HepG2 (cell line): ENCODE results near the gene NEURL2. TPM values are rescaled to one million over a fixed set of nuclear protein-coding genes. Genes with fewer than 3 reads are reported as not detected.
A peak's percentile ranks its signal among the peaks of the same experiment; 100 is the strongest.

Experiments used
- BRCA1 ChIP-seq: sonication (generic); formaldehyde crosslinking; IDR thresholded peaks from 2 replicates; pipeline ENCODE4 v1.4.0; 2020; ENCODE audit warnings: missing genetic modification reagents
- CBX1 ChIP-seq: IDR thresholded peaks from one replicate; pipeline ENCODE4 v1.6.1; 2016; ENCODE audit warnings: antibody characterized with exemption, low read depth
- CEBPZ ChIP-seq: IDR thresholded peaks from 2 replicates; pipeline ENCODE4 v1.6.1; 2012; ENCODE audit warnings: low read length, improper control_type of control experiment
- CSRNP1 ChIP-seq: sonication (generic); formaldehyde crosslinking; IDR thresholded peaks from 2 replicates; pipeline ENCODE4 v1.8.1; 2023; ENCODE audit warnings: mild to moderate bottlenecking, missing genetic modification reagents
- ESRRA ChIP-seq: sonication (generic); formaldehyde crosslinking; IDR thresholded peaks from 2 replicates; pipeline ENCODE4 v1.5.1; 2020; ENCODE audit warnings: mild to moderate bottlenecking, low read depth, missing genetic modification reagents
- FLYWCH1 ChIP-seq: sonication (generic); formaldehyde crosslinking; IDR thresholded peaks from 2 replicates; pipeline ENCODE4 v1.8.1; 2023; ENCODE audit warnings: mild to moderate bottlenecking, missing genetic modification reagents
- GTF2F1 ChIP-seq: fragments of 150-350 bp; IDR thresholded peaks from 2 replicates; pipeline ENCODE4 v1.6.1; 2014; ENCODE audit warnings: low read length
- HOXA3 ChIP-seq: sonication (generic); formaldehyde crosslinking; IDR thresholded peaks from 2 replicates; pipeline ENCODE4 v1.5.0; 2020; ENCODE audit warnings: missing genetic modification reagents
- KDM4B ChIP-seq: sonication (generic); formaldehyde crosslinking; IDR thresholded peaks from 2 replicates; pipeline ENCODE4 v1.4.0; 2020; ENCODE audit warnings: missing genetic modification reagents
- NR2F2 ChIP-seq: IDR thresholded peaks from 2 replicates; pipeline ENCODE4 v1.6.1; 2012; ENCODE audit warnings: low read depth, inconsistent platforms, borderline replicate concordance
- RCOR2 ChIP-seq: IDR thresholded peaks from 2 replicates; pipeline ENCODE4 v1.6.1; 2016; ENCODE audit warnings: missing biosample characterization, missing genetic modification reagents
- SMC3 ChIP-seq: IDR thresholded peaks from 2 replicates; pipeline ENCODE4 v1.6.1; 2011; ENCODE audit warnings: low read length, improper control_type of control experiment
- TCF7 ChIP-seq: sonication (generic); IDR thresholded peaks from 2 replicates; pipeline ENCODE4 v1.6.1; 2016; ENCODE audit warnings: antibody characterized with exemption, low read depth
- TRAFD1 ChIP-seq: sonication (generic); formaldehyde crosslinking; IDR thresholded peaks from 2 replicates; pipeline ENCODE4 v1.5.1; 2020; ENCODE audit warnings: missing genetic modification reagents, mild to moderate bottlenecking, borderline replicate concordance
- ZMAT3 ChIP-seq: sonication (generic); formaldehyde crosslinking; conservative IDR thresholded peaks from 2 replicates; pipeline ENCODE4 v1.7.0; 2021; ENCODE audit warnings: missing genetic modification reagents
- ZNF121 ChIP-seq: sonication (generic); formaldehyde crosslinking; IDR thresholded peaks from 2 replicates; pipeline ENCODE4 v1.5.0; 2020; ENCODE audit warnings: mild to moderate bottlenecking, missing genetic modification reagents
- ZNF124 ChIP-seq: sonication (generic); formaldehyde crosslinking; IDR thresholded peaks from 2 replicates; pipeline ENCODE4 v1.4.0; 2020; ENCODE audit warnings: missing genetic modification reagents
- ZNF17 ChIP-seq: sonication (generic); formaldehyde crosslinking; IDR thresholded peaks from 2 replicates; pipeline ENCODE4 v1.5.0; 2020; ENCODE audit warnings: mild to moderate bottlenecking, missing genetic modification reagents
- ZNF225 ChIP-seq: sonication (generic); formaldehyde crosslinking; IDR thresholded peaks from 2 replicates; pipeline ENCODE4 v1.4.0; 2020; ENCODE audit warnings: mild to moderate bottlenecking, missing genetic modification reagents
- ZNF30 ChIP-seq: sonication (generic); formaldehyde crosslinking; IDR thresholded peaks from 2 replicates; pipeline ENCODE4 v1.5.0; 2020; ENCODE audit warnings: mild to moderate bottlenecking, missing genetic modification reagents
- ZNF317 ChIP-seq: sonication (generic); formaldehyde crosslinking; IDR thresholded peaks from 2 replicates; pipeline ENCODE4 v1.5.0; 2020; ENCODE audit warnings: mild to moderate bottlenecking, missing genetic modification reagents
- ZNF598 ChIP-seq: sonication (generic); formaldehyde crosslinking; IDR thresholded peaks from 2 replicates; pipeline ENCODE4 v1.5.1; 2020; ENCODE audit warnings: mild to moderate bottlenecking, missing genetic modification reagents, borderline replicate concordance
- ZNF607 ChIP-seq: sonication (generic); formaldehyde crosslinking; IDR thresholded peaks from 2 replicates; pipeline ENCODE4 v1.5.1; 2020; ENCODE audit warnings: missing genetic modification reagents, mild to moderate bottlenecking, borderline replicate concordance
- ZNF703 ChIP-seq: sonication (generic); formaldehyde crosslinking; IDR thresholded peaks from 2 replicates; pipeline ENCODE4 v1.5.1; 2020; ENCODE audit warnings: missing genetic modification reagents, mild to moderate bottlenecking, moderate library complexity, borderline replicate concordance
- ZNF816 ChIP-seq: sonication (generic); formaldehyde crosslinking; IDR thresholded peaks from 2 replicates; pipeline ENCODE4 v1.8.0; 2022; ENCODE audit warnings: missing genetic modification reagents, mild to moderate bottlenecking, borderline replicate concordance
- polyA plus RNA-seq, 8 experiments: library from polyadenylated mRNA; depleted of rRNA in 3 of 8; stranded (reverse) in 7 of 8; unstranded in 1 of 8; fragments of >200 nt; fragmentation: Illumina TruSeq in 4 of 8; extraction: Trizol in 4 of 8; gene quantifications; 2 replicates each; pipeline versions ENCODE4 v1.2.1 to v1.2.3, GENCODE V29; 2011 to 2016; ENCODE audit warnings: low read depth in 4 of 8, missing spikeins in 1 of 8, mixed read lengths in 1 of 8; ENCODE audit not compliant: insufficient read depth in 1 of 8
- total RNA-seq, 5 experiments: library from RNA; depleted of rRNA; stranded (reverse); fragments of >200 nt; fragmentation: Illumina TruSeq; extraction: Trizol; gene quantifications; 2 replicates each; pipeline ENCODE4 v1.2.3, GENCODE V29; 2016; ENCODE audit warnings: low read depth in 1 of 5

Gene NEURL2
- total and polyA plus RNA-seq, 2 of the 13 experiments (the other 11 are each of a cell fraction or from before 2014, with no cell fraction given), result 7.2 to 9.7 TPM

- TF ChIP-seq CEBPZ, result peak; percentile 100
- no peak for TF ChIP-seq TCF7
- TF ChIP-seq ZNF816 (CRISPR knock-in tag), result no peak; the same call in 1 of the 2 replicates
- peak; percentile 72; the same call in 1 of the 2 replicates for TF ChIP-seq HOXA3 (CRISPR knock-in tag)
- peak; percentile 23 for TF ChIP-seq CBX1
- TF ChIP-seq TRAFD1, result no peak; the same call in 1 of the 2 replicates
- TF ChIP-seq KDM4B (CRISPR knock-in tag), result 0 out of 2 replicates have a peak, but pooled peaks have one; percentile 8
- TF ChIP-seq RCOR2, result 0 out of 2 replicates have a peak, but pooled peaks have one; percentile 1
- no peak for TF ChIP-seq SMC3
- no peak for TF ChIP-seq ZNF17 (CRISPR knock-in tag)
- TF ChIP-seq BRCA1 (CRISPR knock-in tag), result peak; percentile 84
- TF ChIP-seq ZMAT3 (CRISPR knock-in tag), result peak; percentile 99
- TF ChIP-seq ZNF598, result peak; percentile 93
- TF ChIP-seq ZNF121, result 0 out of 2 replicates have a peak, but pooled peaks have one; percentile 0
- TF ChIP-seq NR2F2, result peak; percentile 73; the same call in 1 of the 2 replicates
- TF ChIP-seq CSRNP1, result peak; percentile 97
- peak; percentile 51; the same call in 1 of the 2 replicates for TF ChIP-seq ZNF225 (CRISPR knock-in tag)
- TF ChIP-seq FLYWCH1, result no peak
- peak; percentile 15; the same call in 1 of the 2 replicates for TF ChIP-seq GTF2F1
- no peak for TF ChIP-seq ZNF703 (CRISPR knock-in tag)
- TF ChIP-seq ZNF317 (CRISPR knock-in tag), result no peak; the same call in 1 of the 2 replicates
- TF ChIP-seq ESRRA (CRISPR knock-in tag), result peak; percentile 6; the same call in 1 of the 2 replicates
- TF ChIP-seq ZNF607, result peak; percentile 94
- no peak for TF ChIP-seq ZNF30 (CRISPR knock-in tag)
- no peak; the same call in 1 of the 2 replicates for TF ChIP-seq ZNF124 (CRISPR knock-in tag)
These were observed 33.7 kb downstream of the NEURL2 start, which contains the start of the genes ACOT8 and ZSWIM3 (continued) for GRCh38 chr20:45857114-45857881.
